ENCODE data around the gene MARCOL.

MARCOL gene

DNA sequence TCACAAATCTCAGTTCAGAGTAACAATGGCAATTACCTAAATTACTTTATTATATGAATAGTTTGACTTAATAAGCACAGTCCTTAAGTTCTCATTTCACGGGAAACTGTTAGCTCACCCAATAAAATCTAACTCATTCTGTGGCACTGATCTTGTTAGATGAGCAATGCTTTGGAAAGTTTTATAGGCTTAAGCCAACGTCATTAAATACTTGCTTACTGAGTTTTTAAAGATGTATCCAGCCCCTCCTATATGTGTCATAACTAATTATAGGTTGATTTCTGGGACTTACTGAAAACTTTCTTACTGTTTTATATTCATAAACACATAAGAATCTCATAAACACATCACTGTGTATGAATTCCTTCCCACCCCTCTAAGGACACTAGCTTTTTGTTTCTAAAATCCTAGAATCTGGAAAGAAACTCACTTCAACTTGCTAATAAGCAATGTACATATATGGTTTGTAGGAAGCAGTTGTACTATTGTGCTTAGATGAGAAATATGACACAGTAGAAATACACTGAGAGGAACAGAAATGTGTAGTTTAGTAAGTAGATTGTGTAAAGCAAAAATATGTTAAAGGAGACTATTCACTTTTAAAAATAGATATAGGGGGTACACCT lies 14.1 kb upstream of the MARCOL start:
- no peak for DNase-seq (ENCODE audit: low read depth, low spot score)
- POLR2A ChIA-PET: no interaction called here
- CTCF ChIA-PET: no interaction called here
- H3K4me3 ChIP-seq (ENCODE audit: low read depth, low read length): no peak overlapping the region
- no peak for TF ChIP-seq CTCF (IDR thresholded peaks at IDR 0.05; ENCODE audit: insufficient read depth, low read length, missing control alignments)

- CTCF ChIA-PET: no interaction called here
- TF ChIP-seq CTCF (IDR thresholded peaks at IDR 0.05; ENCODE audit: insufficient read depth, low read length, missing control alignments): no peak
- no peak overlapping the region for H3K4me3 ChIP-seq (ENCODE audit: low read depth, low read length)
- POLR2A ChIA-PET: no interaction called here
- DNase-seq (ENCODE audit: low read depth, low spot score): no peak
These were observed 9.8 kb upstream of the MARCOL start for GRCh38 chr5:148228392-148228984.

- CTCF ChIA-PET: no interaction called here
- POLR2A ChIA-PET: no interaction called here
- H3K4me3 ChIP-seq (ENCODE audit: low read depth, low read length): no peak overlapping the region
- no peak for TF ChIP-seq CTCF (IDR thresholded peaks at IDR 0.05; ENCODE audit: insufficient read depth, low read length, missing control alignments)
- DNase-seq (ENCODE audit: low read depth, low spot score): no peak
These were observed 8.5 kb upstream of the MARCOL start for GRCh38 chr5:148229840-148230239.

GRCh38 chr5:148230240-148230639 lies 8.1 kb upstream of the MARCOL start:
- CTCF ChIA-PET: no interaction called here
- POLR2A ChIA-PET: no interaction called here
- no peak for TF ChIP-seq CTCF (IDR thresholded peaks at IDR 0.05; ENCODE audit: insufficient read depth, low read length, missing control alignments)

DNA sequence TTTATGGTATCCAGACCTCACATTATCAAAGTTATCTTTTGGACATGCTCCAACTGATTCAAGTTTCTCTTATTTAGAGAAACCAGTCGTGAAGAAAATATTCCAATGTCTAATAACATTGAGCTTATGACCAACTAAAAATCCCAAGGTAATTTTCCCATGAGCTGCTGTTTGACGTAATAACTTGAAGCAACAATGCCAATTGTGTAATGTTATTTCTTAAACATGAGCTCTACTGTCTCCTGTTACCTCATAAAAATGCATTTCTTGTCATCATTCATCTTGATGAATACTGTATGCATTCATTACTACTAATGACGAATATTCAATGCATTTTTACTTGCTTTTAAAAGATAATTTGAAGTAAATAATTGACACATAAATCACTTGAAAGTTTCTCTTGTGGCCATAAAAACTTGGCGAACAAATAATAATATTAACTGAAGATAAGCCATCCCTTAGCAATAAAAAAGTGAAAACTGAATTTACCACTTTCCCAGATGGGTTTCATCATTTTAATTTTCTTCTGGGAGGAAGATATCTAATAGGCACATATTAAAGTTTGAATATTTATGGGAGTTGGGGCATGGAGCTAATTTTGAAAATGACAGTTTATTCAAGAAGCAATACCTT lies 424 bp upstream of the MARCOL start:
- no peak for TF ChIP-seq CTCF (IDR thresholded peaks at IDR 0.05; ENCODE audit: insufficient read depth, low read length, missing control alignments)
- DNase-seq (ENCODE audit: low read depth, low spot score): no peak
- ChIA-PET CTCF (no interaction called here), POLR2A (no interaction called here)
- no peak overlapping the region for H3K4me3 ChIP-seq (ENCODE audit: low read depth, low read length)

More at GRCh38 chr5:148230240-148230639, 8.1 kb upstream of the MARCOL start:
- no peak for DNase-seq (ENCODE audit: low read depth, low spot score)
- no peak overlapping the region for H3K4me3 ChIP-seq (ENCODE audit: low read depth, low read length)

GRCh38 chr5:148248894-148249293 lies 10.6 kb downstream of the MARCOL start:
- no peak for TF ChIP-seq CTCF (IDR thresholded peaks at IDR 0.05; ENCODE audit: insufficient read depth, low read length, missing control alignments)
- DNase-seq (ENCODE audit: low read depth, low spot score): no peak
- ChIA-PET CTCF (no interaction called here), POLR2A (no interaction called here)
- no peak overlapping the region for H3K4me3 ChIP-seq (ENCODE audit: low read depth, low read length)

Measured in AG04449 (cell line).